Middle frontal gyrus (tissue), 1 donor: Measurements from ENCODE around the gene GAMT.

Experiments used
- DNase-seq: peaks from one replicate; pipeline ENCODE4 v3.0.0-alpha.2; 2015; ENCODE audit warnings: low spot score; ENCODE audit errors: extremely low spot score

GAMT gene

DNA sequence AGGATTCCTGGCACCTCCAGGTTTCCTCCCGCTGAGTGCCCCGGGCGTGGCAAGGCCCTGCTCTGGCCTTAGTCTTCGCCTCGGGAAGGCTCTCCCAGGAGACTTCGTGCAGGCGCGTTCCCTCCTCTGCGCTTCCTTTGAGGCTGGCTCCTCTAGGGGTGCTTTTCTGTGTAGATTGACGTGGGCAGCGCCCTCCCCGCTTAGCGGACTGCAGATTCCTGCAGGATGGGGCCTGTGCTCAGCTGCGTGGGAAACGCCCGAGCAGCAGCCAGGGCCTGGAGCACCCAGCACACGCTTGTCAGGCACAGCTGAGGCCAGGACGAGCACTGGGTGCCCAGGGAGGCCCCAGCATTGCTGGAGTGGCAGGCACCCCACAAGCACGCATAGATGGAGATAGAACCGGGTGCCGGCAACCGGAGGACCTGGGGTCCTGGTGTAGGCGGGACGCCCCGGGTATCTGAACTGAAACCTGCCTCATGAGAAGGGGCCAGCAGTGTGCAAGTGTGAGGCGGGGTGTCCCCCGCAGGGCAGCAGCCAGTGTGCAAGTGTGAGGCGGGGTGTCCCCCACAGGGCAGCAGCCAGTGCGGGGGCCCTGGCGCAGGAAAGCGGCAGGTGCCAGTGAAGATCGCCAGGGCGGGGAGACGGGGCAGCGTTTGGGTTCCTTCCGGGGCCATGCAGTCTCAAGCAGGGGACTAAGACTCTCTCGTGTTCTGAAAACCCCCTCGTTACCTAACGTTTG lies 14.2 kb downstream of the GAMT start:
- DNase-seq, result no peak

DNA sequence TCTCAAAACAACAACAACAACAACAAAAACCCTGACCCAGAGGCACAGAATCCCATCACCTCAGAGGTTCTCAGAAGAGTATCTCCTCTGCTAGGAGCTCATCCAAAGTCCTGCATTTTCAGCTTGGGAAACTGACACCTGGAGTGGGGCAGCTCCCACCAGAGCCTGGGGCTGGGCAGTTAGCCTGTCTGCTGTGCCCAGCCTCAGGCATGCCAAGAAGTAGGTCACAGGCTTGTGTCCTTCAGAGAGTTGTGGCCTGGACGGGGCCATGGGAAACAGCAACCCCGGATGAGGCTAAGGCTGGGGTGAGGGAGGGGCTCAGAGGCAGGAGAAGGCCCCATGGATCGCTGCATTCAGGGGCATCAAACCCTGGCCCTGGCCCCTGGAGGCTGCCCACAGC lies 15.5 kb downstream of the GAMT start:
- no peak for DNase-seq

DNA sequence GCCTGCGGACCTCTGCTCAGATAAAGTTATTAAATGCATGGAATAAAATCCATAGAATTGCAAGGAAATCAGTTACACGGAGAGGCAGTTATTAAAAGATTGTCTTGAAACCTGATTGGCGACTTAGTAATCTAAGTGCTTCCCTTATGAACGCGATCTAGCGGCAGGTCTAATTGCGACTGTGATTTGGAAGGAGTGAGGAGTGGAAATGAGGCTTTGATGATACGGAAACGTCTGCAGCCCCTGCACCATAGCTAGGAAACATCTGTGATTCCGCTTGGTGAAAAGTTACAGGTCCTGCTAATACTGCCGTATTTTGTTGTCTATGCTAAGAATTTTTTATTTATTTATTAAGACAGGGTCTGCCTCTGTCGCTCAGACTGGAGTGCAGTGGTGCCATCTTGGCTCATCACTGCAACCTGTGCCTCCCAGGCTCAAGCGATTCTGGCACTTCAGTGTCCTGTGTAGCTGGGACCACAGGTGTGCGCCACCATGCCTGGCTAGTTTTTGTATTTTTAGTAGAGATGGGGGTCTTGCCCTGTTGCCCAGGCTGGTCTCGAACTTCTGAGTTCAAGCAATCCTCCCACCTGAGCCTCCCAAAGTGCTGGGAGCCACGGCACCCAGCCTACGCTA lies 16.7 kb downstream of the GAMT start:
- DNase-seq, result no peak

DNA sequence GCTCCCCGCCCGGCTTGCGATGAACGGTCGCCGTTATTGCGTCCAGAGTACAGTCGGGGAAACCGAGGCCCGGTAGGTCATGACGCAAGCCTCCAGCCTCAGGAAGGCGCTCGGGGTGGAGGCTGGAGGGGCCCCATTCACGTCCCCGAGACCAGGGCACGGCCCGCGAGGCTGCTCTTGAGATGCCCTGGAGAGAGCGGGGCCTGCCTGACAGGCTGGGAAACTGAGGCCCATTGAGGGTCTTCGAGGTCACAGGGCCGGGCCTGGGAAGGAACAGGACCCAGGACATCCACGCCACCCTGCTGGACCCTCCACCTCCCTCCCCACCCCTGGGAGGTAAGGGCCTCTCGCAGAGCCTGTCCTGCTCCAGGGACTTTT lies 17.3 kb downstream of the GAMT start:
- DNase-seq, result no peak

DNA sequence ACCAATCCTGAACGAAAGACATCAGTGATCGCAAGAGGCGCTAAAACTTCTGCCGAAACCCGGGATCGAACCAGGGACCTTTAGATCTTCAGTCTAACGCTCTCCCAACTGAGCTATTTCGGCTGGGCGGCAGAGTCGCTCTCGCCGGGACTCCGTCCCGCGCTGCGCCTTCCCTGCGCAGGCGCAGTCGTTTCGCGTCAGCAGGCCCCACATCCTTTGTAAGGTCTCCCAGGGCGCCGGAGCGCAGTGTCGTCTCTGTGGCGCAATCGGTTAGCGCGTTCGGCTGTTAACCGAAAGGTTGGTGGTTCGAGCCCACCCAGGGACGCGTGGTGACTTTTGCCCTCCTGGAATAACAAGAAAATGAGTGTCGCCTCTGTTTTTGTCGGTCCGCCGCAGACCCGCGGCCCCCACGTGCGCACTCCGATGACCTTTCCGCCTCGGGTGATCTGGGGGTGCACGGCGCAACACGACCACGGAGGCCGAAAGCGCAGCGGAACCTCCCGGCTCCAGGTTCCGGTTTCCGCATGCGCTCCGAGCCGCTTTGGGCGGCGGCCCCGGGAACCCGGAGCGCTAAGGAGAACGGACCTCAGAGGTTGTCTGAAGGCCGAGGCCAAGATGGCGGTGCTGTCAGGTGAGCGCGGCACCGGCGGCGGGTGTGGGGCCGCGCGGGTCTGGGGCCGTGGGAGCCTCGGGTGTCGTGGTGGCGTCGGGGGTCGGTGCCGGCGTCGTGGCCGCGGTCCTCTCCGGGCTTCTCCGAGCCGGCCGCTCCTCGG lies 17.8 kb downstream of the GAMT start, which contains the start of gene NDUFS7:
Gene NDUFS7 (plus strand): TSS at position 596 of the 773 bp plus-strand sequence. CDS start 20 bp downstream, at position 616.
- peak; percentile 90 for DNase-seq

DNA sequence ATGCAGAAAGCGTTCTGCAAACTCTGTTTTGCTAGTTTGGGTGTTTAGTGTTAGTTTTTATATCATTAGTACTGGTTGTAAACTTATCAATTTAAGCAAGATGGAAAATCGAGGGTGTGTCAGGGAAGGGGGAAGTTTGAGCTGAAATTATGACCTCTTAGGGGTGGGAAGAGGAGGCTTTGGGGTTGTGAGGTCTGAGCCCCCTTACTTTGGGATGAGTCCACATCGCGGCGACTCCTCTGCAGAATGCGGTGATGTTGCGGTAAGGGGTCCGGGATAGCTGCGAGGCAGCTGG lies 18.4 kb downstream of the GAMT start:
- no peak for DNase-seq

DNA sequence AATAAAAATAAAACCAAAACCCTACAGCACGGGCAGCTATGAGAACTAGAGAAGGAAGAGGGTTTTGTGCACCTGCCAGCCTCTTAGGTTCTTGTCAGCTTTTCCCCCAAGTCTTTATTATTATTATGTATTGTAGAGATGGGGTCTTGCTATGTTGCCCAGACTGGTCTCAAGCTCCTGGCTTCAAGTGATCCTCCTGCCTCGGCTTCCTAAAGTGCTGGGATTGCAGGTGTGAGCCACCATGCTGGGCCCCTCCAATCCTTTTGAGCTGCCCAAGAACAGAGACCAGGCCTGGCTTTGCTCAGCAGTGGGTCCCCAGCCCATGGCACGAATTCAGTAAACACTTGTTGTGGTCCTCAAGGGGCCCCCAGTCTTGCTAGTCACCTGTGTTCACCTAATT lies 19.1 kb downstream of the GAMT start:
- DNase-seq, result no peak

DNA sequence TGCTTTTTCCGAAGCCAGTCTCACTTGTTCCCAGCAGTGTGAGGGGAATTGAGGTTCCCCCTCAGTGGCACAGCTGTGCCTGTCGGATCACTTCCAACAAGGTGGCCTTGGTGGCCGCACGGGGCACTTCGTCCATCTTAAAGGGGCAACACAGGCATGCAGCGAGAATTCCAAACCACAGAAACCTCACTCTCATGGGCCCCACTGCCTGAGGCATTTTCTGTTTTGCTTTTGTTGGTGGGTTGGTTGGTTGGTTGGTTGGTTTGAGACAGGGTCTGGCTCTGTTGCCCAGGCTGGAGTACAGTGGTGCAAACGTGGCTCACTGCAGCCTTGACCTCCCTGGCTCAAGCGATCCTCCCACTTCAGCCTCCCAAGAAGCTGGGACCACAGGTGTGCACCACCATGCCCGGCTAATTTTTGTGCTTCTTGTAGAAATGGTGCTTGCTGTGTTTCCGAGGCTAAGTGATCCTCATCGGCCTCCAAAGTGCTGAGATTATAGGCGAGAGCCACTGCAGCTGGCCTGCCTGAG lies 21.3 kb downstream of the GAMT start:
- no peak for DNase-seq

DNA sequence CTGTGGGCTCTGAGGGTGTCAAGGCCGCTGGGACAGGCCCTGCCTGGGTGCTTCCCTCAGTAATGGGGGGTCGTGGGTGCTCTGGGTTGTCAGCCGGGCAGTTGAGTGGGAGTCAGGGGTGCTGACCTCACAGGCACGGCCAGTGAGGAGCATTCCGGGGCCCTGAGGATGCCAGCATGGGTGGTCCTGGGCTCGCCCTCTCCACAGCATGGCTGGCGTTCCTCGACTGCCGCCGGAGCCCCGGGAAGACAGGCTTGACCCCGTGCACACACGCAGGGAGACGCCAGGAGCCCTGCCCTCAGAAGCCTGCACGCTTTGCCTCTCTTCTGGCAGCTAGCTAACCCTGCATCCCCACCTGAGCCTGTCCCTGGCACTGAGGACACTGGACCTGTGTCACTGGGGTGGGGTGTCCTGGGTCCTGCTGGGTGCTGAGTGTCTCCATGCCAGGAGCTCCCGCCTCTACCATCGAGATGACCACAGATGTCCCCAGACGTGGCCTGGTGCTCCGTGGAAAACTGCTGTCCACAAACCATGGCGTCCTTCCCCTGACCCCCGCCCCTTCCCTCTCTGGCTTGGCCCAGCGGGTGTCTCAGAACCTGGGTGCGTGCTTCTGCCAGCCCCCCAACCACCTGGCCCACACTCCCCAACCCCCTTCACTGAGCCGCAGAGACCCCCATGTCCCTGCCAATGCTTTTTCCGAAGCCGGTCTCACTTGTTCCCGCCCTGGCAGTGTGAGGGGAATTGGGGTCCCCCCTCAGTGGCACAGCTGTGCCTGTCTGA lies 22.0 kb downstream of the GAMT start:
- no peak for DNase-seq

DNA sequence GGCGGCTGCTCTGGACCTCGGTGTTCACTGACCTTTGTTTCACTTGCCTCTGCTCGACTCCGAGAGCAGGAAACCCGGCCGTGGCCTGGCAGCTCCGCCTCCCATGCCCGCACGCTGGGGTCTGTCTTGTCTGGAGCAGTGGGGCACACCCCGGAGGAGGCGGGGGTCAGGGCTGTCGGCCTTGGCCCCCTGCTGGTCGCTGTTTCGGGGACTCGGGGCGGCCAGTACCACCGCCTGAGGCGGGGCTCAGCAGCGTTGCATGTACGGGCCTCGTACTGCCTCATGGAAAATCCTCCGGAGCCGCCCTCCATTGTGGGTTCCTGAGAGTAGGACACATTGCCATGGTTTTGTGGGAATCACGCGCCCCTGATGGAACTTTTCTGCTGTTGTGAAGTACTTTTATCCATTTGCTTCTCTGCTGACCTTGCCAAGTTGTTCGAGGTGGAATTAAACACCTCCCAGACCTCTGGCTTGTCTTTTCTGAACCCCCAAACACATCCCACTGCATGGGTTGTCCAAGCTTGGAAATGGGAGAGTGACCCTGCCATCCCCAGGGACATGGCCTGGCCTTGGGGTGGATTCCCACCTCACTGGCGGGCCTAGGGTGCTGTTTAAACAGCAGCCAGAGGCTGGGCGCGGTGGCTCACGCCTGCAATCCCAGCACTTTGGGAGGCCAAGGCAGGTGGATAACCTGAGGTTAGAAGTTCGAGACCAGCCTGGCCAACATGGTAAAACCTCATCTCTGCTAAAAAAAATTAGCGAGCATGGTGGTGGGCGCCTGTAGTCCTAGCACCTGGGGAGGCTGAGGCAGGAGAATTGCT lies 23.2 kb downstream of the GAMT start:
- no peak for DNase-seq

DNA sequence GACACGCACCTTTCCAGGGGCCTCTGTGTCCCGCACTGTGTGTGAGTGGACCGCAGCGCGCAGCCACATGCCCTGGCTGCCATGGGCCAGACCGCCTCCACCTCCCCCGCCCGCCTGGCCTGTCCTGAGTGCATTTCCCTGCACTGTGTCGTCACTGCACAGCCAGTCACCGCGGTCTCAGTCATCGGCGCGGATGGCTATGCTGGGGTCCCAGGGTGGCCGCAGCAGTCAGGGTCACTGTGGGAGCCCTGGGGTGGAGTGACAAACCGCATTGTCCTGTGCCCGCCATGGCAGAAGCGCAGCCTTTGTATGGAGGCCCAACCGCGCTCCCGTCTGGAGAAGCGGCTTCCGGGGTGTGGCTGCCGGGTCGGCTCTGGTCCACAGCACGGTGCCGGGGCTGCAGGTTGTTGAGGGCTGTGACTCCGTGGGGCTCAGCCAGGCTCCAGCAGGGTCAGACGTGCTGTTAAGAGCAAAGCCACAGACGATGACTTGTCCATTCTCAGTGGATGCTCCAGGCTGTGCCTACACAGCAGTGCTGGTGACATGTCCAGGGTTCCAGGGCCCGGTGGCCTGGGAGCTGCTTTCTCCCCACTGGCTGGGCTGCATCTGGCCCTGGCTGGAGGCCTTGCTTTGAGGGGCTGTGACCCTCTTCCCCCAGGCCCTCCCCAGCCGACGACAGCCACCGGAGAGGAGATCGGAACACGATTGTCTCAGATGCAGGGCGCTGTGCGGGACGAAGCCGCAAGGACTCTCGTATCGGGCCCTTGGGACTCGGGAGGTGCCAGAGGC lies 24.0 kb downstream of the GAMT start:
- no peak for DNase-seq

DNA sequence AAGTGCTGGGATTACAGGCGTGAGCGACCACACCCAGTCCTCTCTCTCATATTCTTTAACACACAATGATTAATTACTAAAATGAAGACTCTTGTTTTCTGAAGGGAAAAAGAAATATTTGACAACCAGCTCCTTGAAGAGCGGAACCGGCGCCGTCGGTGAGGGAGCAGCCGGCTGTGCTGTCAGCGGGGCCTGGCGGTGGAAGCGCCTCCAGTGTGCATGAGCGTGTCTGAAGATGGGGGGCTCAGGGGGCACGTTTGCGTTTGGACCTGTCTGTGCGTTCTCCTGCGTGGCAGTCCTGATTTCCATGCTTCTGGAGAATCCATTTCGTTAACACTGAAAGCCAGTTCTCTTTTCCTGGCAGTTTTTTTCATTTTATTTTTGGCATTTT lies 24.9 kb downstream of the GAMT start:
- DNase-seq, result no peak

DNA sequence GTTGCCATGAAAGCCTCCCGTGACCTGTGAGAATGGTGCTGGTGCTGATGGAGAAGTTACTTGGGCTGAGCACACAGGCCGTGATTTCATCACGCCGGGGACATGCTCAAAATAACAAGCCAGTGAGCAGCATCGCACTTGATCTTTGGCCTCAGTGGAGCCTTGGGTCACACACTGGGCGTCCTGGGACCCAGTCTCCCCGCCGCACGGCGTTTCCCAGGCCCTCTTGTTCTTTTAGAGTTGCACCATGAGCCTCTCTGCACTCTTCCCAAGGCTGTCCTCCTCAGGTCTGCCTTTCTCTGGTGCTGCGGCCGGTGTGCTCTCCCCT lies 27.1 kb downstream of the GAMT start:
- no peak for DNase-seq

DNA sequence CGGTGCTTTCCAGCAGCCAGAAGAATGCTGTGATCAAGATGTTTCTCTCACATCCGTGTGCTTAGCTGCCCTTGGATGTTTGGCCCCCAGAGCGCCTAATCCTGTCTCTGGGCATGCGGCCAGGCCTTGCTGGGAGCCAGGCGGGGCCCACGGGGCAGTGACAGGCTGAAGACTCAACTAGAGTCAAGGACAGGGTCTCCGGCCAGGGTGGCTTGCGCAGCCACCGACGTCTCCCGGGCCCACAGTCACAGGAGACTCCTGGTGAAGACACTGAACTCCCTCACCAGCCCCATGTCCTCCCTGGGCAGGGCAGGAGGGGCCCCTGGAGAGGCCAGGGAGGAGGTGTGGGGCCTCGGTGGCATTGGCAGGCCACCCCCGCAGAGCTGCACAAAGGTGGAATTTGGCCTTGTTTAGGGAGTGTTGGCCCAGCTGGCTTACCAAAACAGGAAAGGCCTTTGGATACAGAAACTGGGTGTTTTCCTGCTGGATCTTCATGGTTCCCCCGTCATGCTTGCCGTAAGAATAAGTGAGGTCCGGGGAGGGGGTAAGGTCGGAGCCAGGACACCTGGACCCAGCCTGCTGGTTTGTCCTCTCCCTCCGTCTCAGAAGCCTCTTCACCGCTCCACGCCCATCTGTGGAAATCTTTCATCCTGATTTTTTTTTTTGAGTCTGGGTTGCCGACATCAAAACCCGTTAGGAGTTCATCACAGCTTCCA lies 27.6 kb downstream of the GAMT start:
- DNase-seq, result no peak

DNA sequence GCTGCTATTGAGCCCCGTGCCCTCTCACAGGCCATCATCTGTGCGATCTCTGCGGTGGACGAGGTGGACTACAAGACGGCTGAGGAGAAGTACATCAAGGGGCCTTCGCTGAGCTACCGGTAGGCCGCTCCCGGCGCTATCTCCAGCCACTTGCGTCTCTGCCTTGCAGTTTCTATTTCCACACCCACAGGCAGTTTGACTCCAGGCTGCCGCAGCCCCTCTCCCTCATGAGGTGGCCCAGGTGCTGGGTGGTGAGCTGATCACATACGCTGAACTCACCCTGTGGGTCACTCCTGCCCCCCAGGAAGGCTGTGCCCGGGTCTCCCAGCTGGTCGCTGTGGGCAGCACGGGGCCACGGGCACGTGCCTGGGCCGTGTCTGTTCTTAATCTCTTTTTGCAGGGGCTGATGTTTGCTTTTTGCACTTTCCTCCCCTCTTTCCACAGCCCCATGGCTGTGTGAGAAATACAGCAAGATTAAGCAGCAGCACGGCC lies 28.3 kb downstream of the GAMT start:
- no peak for DNase-seq

DNA sequence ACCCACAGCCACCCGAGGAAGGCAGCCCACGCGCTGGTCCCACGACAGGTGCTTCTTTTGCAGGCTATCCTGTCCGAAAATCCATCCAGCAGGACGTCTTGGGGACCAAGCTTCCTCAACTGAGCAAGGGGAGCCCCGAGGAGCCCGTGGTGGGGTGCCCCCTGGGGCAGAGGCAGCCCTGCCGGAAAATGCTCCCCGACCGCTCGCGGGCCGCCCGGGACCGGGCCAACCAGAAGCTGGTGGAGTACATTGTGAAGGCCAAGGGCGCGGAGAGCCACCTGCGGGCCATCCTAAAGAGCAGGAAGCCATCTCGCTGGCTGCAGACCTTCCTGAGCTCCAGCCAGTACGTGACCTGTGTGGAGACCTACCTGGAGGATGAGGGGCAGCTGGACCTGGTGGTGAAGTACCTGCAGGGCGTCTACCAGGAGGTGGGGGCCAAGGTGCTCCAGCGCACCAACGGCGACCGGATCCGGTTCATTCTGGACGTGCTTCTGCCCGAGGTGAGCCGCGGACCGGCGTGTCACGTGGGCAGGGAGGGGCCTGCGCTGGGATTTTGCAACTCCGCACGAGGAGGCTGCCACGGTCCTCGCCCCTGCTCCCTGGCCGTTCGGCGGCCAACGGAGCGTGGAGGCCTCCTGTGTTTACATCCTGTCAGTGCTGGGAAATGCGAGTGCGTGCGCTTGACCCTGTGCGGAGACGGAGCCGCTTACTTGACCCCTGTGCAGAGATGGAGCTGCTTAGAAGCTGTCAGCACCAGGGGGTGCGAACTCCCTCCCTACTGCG lies 30.6 kb downstream of the GAMT start:
- DNase-seq, result no peak

DNA sequence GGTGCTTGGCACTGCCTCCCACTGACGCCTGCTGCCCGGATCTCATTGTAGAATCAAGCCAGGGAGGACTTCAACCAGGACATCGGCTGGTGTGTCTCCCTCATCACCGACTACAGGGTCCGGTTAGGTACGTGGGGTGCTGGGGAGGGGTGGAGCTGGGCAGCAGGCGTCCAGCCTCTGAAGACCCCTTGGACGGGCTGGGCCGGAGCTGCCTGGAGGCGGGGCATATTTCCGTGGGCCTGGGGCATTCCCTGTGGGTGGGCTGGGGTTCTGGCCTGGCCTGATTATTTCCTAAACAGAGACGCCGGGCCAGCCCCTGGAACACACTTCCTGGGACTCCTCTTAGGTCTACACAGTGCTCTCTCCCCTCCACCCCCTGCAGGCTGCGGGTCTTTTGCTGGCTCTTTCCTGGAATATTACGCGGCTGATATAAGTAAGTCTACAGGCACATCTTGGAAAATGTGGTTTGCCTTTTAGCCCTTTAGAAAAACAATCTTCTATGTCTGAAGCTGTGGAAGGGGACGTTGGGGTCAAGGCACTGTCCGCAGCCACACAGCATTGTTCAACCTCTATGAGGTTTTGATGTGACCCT lies 32.0 kb downstream of the GAMT start:
- DNase-seq, result no peak
